ENCODE results near the gene GLI2. TPM values are rescaled to one million over a fixed set of nuclear protein-coding genes. Genes with fewer than 3 reads are reported as not detected.

Gene GLI2
- total and polyA plus RNA-seq, 2 of the 8 experiments (the other 6 are each of a cell fraction or from before 2014, with no cell fraction given) = 18.4 to 46.9 TPM

DNA sequence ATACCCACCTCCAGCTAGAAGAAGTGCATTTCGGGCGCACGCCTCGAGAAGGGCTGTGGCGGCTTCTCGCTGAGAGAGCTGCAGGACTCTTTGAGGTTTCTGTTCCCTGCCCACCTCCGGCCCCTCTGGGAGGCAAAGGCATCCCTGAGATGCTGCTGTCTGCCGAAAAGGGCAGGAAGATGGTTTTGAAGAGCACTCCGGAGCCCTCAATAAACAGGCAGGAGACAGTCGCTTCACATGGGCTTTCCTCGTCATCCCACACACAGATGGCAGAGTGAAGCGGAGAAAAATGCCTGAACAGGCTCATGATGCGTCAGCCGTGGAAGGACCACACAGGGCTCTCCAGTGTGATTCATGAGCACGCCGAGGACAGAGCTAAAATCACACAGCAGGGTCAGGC lies 25.4 kb upstream of the GLI2 start:
- FAIRE-seq (no peak), DNase-seq (ENCODE audit: low read depth in 1 of 2, low spot score in 2 of 2) (no peak)
- Histone ChIP-seq H2BK15ac (ENCODE audit: low read length) (0 out of 2 replicates have a peak overlapping the region, but pooled peaks have one; percentile 3), H3K23ac (ENCODE audit: insufficient read length) (no peak overlapping the region), H3K9ac (replicated peaks in 1 of 4; ENCODE audit: extremely low read depth in 1 of 4, low read depth in 3 of 4, low read length in 3 of 4) (no peak overlapping the region), H4K8ac (ENCODE audit: extremely low read depth, insufficient read depth, low read length) (no peak overlapping the region; the same call in 1 of the 2 replicates), H4K91ac (replicated peaks; ENCODE audit: insufficient read length, low read length) (peak overlapping the region; percentile 48), H3K36me3 (ENCODE audit: control insufficient read depth in 2 of 4, insufficient read depth in 4 of 4, low read length in 3 of 4) (no peaks in the 10 kb centered on the region), H3K79me2 (ENCODE audit: control insufficient read depth in 1 of 2, insufficient read depth in 2 of 2, low read length in 2 of 2) (no peaks in the 10 kb centered on the region), H4K5ac (ENCODE audit: insufficient read length, low read depth, low read length) (no peak overlapping the region), H3K9me3 (ENCODE audit: insufficient read depth in 2 of 2, low read depth in 1 of 2, low read length in 1 of 2) (no peaks in the 10 kb centered on the region), H2BK12ac (ENCODE audit: low read depth, low read length) (peak overlapping the region; percentile 97), H3K4me1 (replicated peaks in 1 of 4; ENCODE audit: control insufficient read depth in 3 of 4, insufficient read depth in 4 of 4, low read length in 3 of 4) (peaks cover 10 to 20% (median 17%) of the 10 kb centered on the region in 4 experiments), H3K18ac (ENCODE audit: extremely low read depth, low read length) (peak overlapping the region; percentile 89), H3K27ac (ENCODE audit: low read depth, low read length) (peak overlapping the region; percentile 66; the same call in 1 of the 2 replicates), H3K4me2 (ENCODE audit: insufficient read depth in 1 of 2, low read depth in 2 of 2, low read length in 2 of 2) (peak overlapping the region; percentile 51 to 59), H3K23me2 (ENCODE audit: low read depth, low read length) (no peaks in the 10 kb centered on the region), H2BK5ac (ENCODE audit: low read depth, low read length) (peak overlapping the region; percentile 89; the same call in 1 of the 2 replicates), H2BK120ac (replicated peaks; ENCODE audit: low read depth, low read length) (peak overlapping the region; percentile 67), H4K20me1 (replicated peaks in 1 of 2; ENCODE audit: control insufficient read depth in 1 of 2, insufficient read depth in 2 of 2, low read length in 2 of 2) (no peaks in the 10 kb centered on the region), H3K56ac (replicated peaks; ENCODE audit: insufficient read length, low read depth, low read length) (no peak overlapping the region), H2AFZ (ENCODE audit: low read length) (no peak overlapping the region), H2AK5ac (ENCODE audit: low read depth, low read length) (peak overlapping the region; percentile 84; the same call in 1 of the 2 replicates), H3K27me3 (replicated peaks in 1 of 4; ENCODE audit: control insufficient read depth in 3 of 4, extremely low read depth in 1 of 4, insufficient read depth in 3 of 4, low read length in 3 of 4) (peaks cover 0 to 28% (median 11%) of the 10 kb centered on the region in 4 experiments; a peak in 5 of 7 replicates), H3K4me3 (ENCODE audit: extremely low read depth in 1 of 4, insufficient read depth in 2 of 4, low read depth in 3 of 4, low read length in 4 of 4) (peak overlapping the region in 3 of 4 experiments; percentile 3 to 39 (median 7); a peak in 3 of 8 replicates), H3K79me1 (ENCODE audit: low read depth, low read length) (no peaks in the 10 kb centered on the region), H2BK20ac (ENCODE audit: low read length) (peak overlapping the region; percentile 24; the same call in 1 of the 2 replicates), H3K14ac (ENCODE audit: insufficient read length) (no peak overlapping the region), H3K4ac (replicated peaks; ENCODE audit: insufficient read length, low read depth, low read length) (no peak overlapping the region)
- TF ChIP-seq CTBP2 (IDR thresholded peaks at IDR 0.05; ENCODE audit: borderline replicate concordance, insufficient read depth, insufficient read length, low read length) (peak; percentile 26), SIX5 (IDR thresholded peaks at IDR 0.05; ENCODE audit: low read depth, low read length) (no peak), SIRT6 (IDR thresholded peaks at IDR 0.05; ENCODE audit: low read length) (no peak)
- CTCF ChIA-PET (ENCODE audit: partially characterized antibody) = interaction anchor here (1.0 to 5.1 kb wide), 9 partner anchors 9 to 173 kb away, joined by 3 to 41 read pairs (median 4); no protein-coding TSS in a partner anchor
- POLR2A ChIA-PET (ENCODE audit: partially characterized antibody) = interaction anchor here (0.7 to 4.9 kb wide), 9 partner anchors 14 to 365 kb away, joined by 3 to 25 read pairs (median 5); no protein-coding TSS in a partner anchor
- 35% methylated on average over 16 of the region's 16 CpGs; no CpG with 5 or more reads in 1 of the 2 experiments for WGBS, 2 experiments (ENCODE audit: extremely low coverage in 1 of 2, insufficient coverage in 1 of 2, insufficient read length in 1 of 2, insufficient replicate concordance in 2 of 2, low coverage in 1 of 2, low lambda C conversion rate in 2 of 2, missing lambda C conversion rate in 1 of 2)

Data from H1 (cell line).